CD4-positive, alpha-beta T cell treated with Interleukin-15 for 4 hours (primary cell): ENCODE results near the gene POLL.

ENCODE experiments used
- DNase-seq: peaks from one replicate; pipeline ENCODE4 v3.0.0-alpha.2; 2020; ENCODE audit warnings: low spot score

Gene POLL

GRCh38 chr10:101573885-101574753 lies 13.9 kb downstream of the POLL start:
- DNase-seq, result no peak

- DNase-seq, result no peak
These were observed 15.3 kb downstream of the POLL start for GRCh38 chr10:101572785-101573184.

- DNase-seq, result no peak
These were observed 15.9 kb downstream of the POLL start for GRCh38 chr10:101572126-101572525.

- DNase-seq, result no peak
These were observed 16.7 kb downstream of the POLL start for GRCh38 chr10:101571271-101571925.

GRCh38 chr10:101570428-101571270 lies 17.4 kb downstream of the POLL start:
- DNase-seq, result no peak

- DNase-seq, result peak; percentile 69
These were observed 18.2 kb downstream of the POLL start for GRCh38 chr10:101569622-101570427.

- DNase-seq, result no peak
These were observed 18.8 kb downstream of the POLL start for GRCh38 chr10:101569323-101569621.

GRCh38 chr10:101568054-101568745 lies 19.9 kb downstream of the POLL start:
- no peak for DNase-seq

GRCh38 chr10:101567165-101568006 lies 20.7 kb downstream of the POLL start:
- DNase-seq, result no peak

GRCh38 chr10:101566333-101567164 lies 21.5 kb downstream of the POLL start:
- DNase-seq, result no peak

GRCh38 chr10:101565936-101566332 lies 22.1 kb downstream of the POLL start:
- no peak for DNase-seq

- DNase-seq, result no peak
These were observed 22.6 kb downstream of the POLL start for GRCh38 chr10:101565370-101565900.

- no peak for DNase-seq
These were observed 23.5 kb downstream of the POLL start for GRCh38 chr10:101564490-101564991.

GRCh38 chr10:101563497-101564040 lies 24.5 kb downstream of the POLL start:
- DNase-seq, result no peak

- DNase-seq, result no peak
These were observed 25.1 kb downstream of the POLL start for GRCh38 chr10:101563007-101563406.

- no peak for DNase-seq
These were observed 25.8 kb downstream of the POLL start for GRCh38 chr10:101562231-101562630.

GRCh38 chr10:101561068-101561915 lies 26.8 kb downstream of the POLL start:
- DNase-seq, result no peak
